Heart left ventricle (tissue), 16 donors: Measurements from ENCODE around the gene ISG15. TPM values are rescaled to one million over a fixed set of nuclear protein-coding genes. Genes with fewer than 3 reads are reported as not detected.

Source experiments
- ATAC-seq, 4 donors: fragments of 200-7000 bp; cut with Tn5 transposase; one replicate each; pipeline ENCODE4 v1.9.1; 2020 to 2022; ENCODE audit warnings: moderate library complexity in 4 of 4, mild to moderate bottlenecking in 3 of 4, moderate number of reproducible peaks in 1 of 4
- DNase-seq, 5 donors: peaks; one replicate each; pipeline ENCODE4 v3.0.0-alpha.2; 2020
- H3K27ac ChIP-seq, 12 donors: fragments of 200-600 bp; sonication (generic) in 4 of 12; one replicate each; pipeline versions ENCODE4 v1.5.0 to v1.8.0; 2016 to 2022; ENCODE audit warnings: mild to moderate bottlenecking in 2 of 12
- H3K27me3 ChIP-seq, 9 donors: fragments of 200-600 bp; sonication (generic) in 2 of 9; one replicate each; pipeline versions ENCODE4 v1.5.1 to v1.8.0; 2016 to 2022; ENCODE audit warnings: mild to moderate bottlenecking in 3 of 9
- H3K36me3 ChIP-seq, 9 donors: fragments of 200-600 bp; sonication (generic) in 2 of 9; one replicate each; pipeline versions ENCODE4 v1.5.0 to v1.8.0; 2018 to 2022; ENCODE audit warnings: mild to moderate bottlenecking in 2 of 9
- H3K4me1 ChIP-seq, 12 donors: fragments of 200-600 bp; sonication (generic) in 4 of 12; one replicate each; pipeline versions ENCODE4 v1.5.0 to v1.8.0; 2016 to 2022; ENCODE audit warnings: mild to moderate bottlenecking in 3 of 12
- H3K4me3 ChIP-seq, 12 donors: fragments of 200-600 bp; sonication (generic) in 4 of 12; one replicate each; pipeline versions ENCODE4 v1.5.0 to v1.8.0; 2017 to 2022; ENCODE audit warnings: mild to moderate bottlenecking in 9 of 12, moderate library complexity in 4 of 12
- H3K9me3 ChIP-seq, 12 donors: fragments of 200-600 bp; sonication (generic) in 4 of 12; one replicate each; pipeline versions ENCODE4 v1.5.0 to v1.8.0; 2016 to 2022; ENCODE audit warnings: mild to moderate bottlenecking in 1 of 12
- POLR2A ChIP-seq, 2 donors: fragments of 450-650 bp; IDR thresholded peaks; one replicate each; pipeline ENCODE4 v1.6.1; 2017; ENCODE audit warnings: antibody characterized with exemption in 2 of 2, mild to moderate bottlenecking in 2 of 2, moderate library complexity in 2 of 2
- WGBS, 4 donors: extraction: QIAGEN DNeasy Blood & Tissue Kit in 2 of 4; methylation state at CpG; one replicate each; pipeline versions ENCODE4 v1.1.5 to v1.1.7; 2013 to 2018; 5-methylcytosine and 5-hydroxymethylcytosine counted together
- intact Hi-C, 10 donors: fragments of 100-400 bp; cut with DNase I; formaldehyde crosslinking; loops; one replicate each; pipeline versions ENCODE4 v1.11.1 to v1.14.2; 2022
- polyA plus RNA-seq, 2 donors: library from polyadenylated mRNA; stranded (reverse); fragments of 200-250 nt; gene quantifications; one replicate each; pipeline ENCODE4 v1.2.3, GENCODE V29; 2013
- total RNA-seq, 9 donors: library from RNA; depleted of rRNA in 2 of 9; stranded (reverse); fragments of >200 nt in 2 of 9; fragmentation: NEBNext Ultra II Directional in 3 of 9; extraction: Animal tissue kit (Norgen Biotek cat#: 25700) in 3 of 9; gene quantifications; one replicate each; pipeline versions ENCODE4 v1.1.0 to v1.2.4, GENCODE V29; 2016 to 2023
- TF ChIP-seq, protein P1 (sequence below), 12 donors: fragments of 200-600 bp; sonication (generic) in 4 of 12; IDR thresholded peaks; one replicate each; pipeline versions ENCODE4 v1.5.0 to v1.8.0; 2018 to 2022; ENCODE audit warnings: antibody characterized with exemption in 12 of 12, mild to moderate bottlenecking in 5 of 12
- donor health status: ischemic (EF 13 %, LVEDD 7.1; RV severe dilation, severe dysfunction).
- donor health status: healthy with polysubstance abuse.
- donor health status: DM: no; HTN: yes; CAD: no.
- donor health status: DM: no; HTN: no; CAD: no.
- donor health status: ischemic (EF 25% LVEDD 6.9; RV normal size, moderate dysfunction).
- donor health status: ischemic (EF 25% LVEDD 5.7; RV mildly dilated, moderate dysfunction).
- donor health status: healthy.
- donor health status: DM: yes; HTN: yes; CAD: no.
- donor health status: ischemic (EF 35%, LVEDD 5.7; RV mildly dilated, moderate dysfunction).
- donor health status: nonischemic (EF 11% LVEDD 7.7; RV severe dilation, severe dysfunction).
- donor health status: DM: yes; HTN: yes; CAD: no.
- donor health status: PGD.
- donor health status: ischemic (EF 29% LVEDD 5.4; RV normal size, mild dysfunction).
- donor health status: nonischemic (EF 23%, LVEDD 6.1; RV moderate dilation, normal function).

Gene ISG15
- total and polyA plus RNA-seq, 11 donors = 17.0 to 189 (median 34.4) TPM

DNA sequence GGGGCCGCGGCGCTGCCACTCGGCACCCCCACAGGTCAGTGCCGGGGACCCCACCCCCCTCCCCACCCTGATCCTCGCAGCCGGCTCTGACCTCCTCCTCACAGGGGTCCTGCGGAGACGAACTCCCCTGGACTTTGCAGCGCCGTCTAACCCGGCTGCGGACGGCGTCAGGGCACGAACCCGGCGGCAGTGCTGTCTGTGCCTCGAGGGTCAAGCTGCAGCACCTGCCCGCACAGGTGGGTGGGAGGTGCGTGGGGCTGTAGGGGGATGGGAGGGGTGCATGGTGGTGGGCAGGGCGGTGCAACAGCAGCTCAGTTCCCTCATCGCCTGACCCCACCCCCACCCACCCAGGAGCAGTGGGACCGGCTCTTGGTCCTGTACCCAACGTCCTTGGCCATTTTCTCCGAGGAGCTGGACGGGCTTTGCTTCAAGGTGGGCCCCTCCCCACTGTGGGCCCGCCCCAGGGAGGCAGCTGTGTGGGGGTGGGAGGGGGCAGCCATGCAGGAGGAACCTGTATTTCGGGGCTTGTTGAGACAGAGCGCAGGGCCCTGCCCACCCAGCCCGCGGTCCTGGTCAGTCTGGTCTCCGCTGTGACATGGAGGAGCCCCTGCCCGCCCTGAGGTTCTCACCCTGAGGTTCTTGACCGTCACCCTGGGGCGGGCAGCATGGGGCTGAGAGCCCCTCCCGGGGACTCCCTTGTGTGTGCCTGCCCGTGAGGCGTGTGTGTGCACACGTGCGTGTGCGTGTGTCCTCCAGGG, 42.1 kb upstream of the ISG15 start:
- ATAC-seq = peak in 1 of 4 donors; percentile 0

DNA sequence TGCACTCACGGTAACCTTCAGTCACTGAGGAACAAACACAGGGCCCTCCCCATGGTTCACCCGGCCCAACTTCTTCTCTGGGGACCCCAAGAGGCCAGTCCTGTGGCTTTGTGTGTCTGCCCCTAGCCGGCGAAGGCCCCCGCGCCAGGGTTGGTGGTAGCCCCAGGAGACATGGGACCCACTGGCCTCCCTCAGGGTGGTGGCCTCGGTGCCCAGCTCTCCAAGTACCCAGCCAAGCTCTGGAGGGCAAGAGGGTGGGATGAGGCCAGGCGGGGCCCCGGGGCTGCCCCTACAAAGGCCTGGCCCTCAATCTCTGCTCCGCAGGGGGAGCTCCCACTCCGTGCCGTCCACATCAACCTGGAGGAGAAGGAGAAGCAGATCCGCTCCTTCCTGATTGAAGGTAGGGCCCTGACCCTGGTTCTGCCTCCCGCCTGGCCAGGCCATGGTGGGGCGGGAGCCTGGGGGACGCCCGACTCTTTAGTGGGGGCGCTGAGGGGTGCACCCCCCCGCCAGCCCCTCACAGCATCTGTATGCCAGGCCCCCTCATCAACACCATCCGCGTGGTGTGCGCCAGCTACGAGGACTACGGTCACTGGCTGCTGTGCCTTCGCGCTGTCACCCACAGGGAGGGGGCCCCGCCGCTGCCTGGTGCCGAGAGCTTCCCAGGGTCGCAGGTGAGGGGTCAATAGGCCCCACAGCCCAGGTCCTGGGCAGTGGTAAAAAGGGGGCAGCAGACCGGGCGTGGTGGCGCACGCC, 41.4 kb upstream of the ISG15 start:
- WGBS, 4 donors = 75 to 80% (median 77%) methylated on average over 20 to 34 of the region's 34 CpGs
- TF ChIP-seq, protein P1, sequence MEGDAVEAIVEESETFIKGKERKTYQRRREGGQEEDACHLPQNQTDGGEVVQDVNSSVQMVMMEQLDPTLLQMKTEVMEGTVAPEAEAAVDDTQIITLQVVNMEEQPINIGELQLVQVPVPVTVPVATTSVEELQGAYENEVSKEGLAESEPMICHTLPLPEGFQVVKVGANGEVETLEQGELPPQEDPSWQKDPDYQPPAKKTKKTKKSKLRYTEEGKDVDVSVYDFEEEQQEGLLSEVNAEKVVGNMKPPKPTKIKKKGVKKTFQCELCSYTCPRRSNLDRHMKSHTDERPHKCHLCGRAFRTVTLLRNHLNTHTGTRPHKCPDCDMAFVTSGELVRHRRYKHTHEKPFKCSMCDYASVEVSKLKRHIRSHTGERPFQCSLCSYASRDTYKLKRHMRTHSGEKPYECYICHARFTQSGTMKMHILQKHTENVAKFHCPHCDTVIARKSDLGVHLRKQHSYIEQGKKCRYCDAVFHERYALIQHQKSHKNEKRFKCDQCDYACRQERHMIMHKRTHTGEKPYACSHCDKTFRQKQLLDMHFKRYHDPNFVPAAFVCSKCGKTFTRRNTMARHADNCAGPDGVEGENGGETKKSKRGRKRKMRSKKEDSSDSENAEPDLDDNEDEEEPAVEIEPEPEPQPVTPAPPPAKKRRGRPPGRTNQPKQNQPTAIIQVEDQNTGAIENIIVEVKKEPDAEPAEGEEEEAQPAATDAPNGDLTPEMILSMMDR (IDR thresholded peaks at IDR 0.05) = no peak
- TF ChIP-seq POLR2A (IDR thresholded peaks at IDR 0.05) = no peak
- Histone ChIP-seq H3K4me1 (peaks cover 0 to 46% (median 13%) of the 10 kb centered on the region in 12 donors), H3K4me3 (no peak overlapping the region), H3K36me3 (no peaks in the 10 kb centered on the region), H3K9me3 (no peaks in the 10 kb centered on the region), H3K27me3 (peaks cover 0 to 71% (median 46%) of the 10 kb centered on the region in 9 donors), H3K27ac (no peak overlapping the region)
- intact Hi-C loops = loop anchor here in 1 of 10 donors (10.0 kb wide), 1 partner anchor 523 kb away; no protein-coding TSS in a partner anchor
- ATAC-seq = peak in 3 of 4 donors; percentile 1 to 3 (median 2)
- peak in 4 of 5 donors; percentile 12 to 31 (median 20) for DNase-seq

More for the DNA sequence above, 42.1 kb upstream of the ISG15 start:
- Histone ChIP-seq H3K9me3 (no peaks in the 10 kb centered on the region), H3K36me3 (no peaks in the 10 kb centered on the region), H3K4me1 (peaks cover 4 to 51% (median 17%) of the 10 kb centered on the region in 12 donors), H3K27ac (no peak overlapping the region), H3K27me3 (peaks cover 0 to 68% (median 46%) of the 10 kb centered on the region in 9 donors), H3K4me3 (no peak overlapping the region)
- DNase-seq = peak in 3 of 5 donors; percentile 7 to 25 (median 17)
- WGBS, 4 donors = 36 to 89% (median 47%) methylated on average over 7 to 42 of the region's 42 CpGs
- no peak for TF ChIP-seq POLR2A (IDR thresholded peaks at IDR 0.05)
- TF ChIP-seq, protein P1 (IDR thresholded peaks at IDR 0.05) = no peak
- intact Hi-C loops = loop anchor here in 1 of 10 donors (10.0 kb wide), 1 partner anchor 524 kb away; no protein-coding TSS in a partner anchor

DNA sequence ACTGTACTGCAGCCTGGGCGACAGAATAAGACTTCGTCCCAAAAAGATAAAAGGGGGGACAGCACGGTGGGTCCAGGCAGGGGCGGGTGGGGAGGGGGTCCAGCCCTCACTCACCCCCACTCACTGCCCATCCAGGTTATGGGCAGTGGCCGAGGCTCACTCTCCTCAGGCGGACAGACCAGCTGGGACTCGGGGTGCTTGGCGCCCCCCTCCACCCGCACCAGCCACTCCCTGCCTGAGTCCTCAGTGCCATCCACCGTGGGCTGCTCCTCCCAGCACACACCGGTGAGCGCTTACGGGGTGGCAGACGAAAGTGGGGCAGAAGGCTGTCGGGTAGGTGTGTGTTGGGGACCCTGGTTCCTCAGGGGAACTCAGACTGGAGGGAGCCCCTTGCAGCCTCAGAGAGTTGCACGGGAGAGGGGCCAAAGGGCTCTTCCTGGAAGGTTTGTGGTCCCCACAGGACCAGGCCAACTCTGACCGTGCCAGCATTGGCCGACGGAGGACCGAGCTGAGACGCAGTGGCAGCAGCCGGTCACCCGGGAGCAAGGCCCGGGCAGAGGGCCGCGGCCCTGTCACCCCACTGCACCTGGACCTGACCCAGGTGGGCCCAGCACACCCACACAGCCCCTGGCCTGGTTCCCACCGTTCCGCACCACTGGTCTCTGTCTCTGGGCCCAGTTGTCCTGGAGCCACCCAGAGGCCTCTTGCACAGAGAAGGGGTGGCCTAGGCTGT, 40.4 kb upstream of the ISG15 start:
- peaks cover 0 to 41% (median 9%) of the 10 kb centered on the region in 12 donors for H3K4me1 ChIP-seq
- peak overlapping the region in 2 of 12 donors; percentile 39 to 47 for H3K27ac ChIP-seq
- 58 to 76% (median 63%) methylated on average over 26 to 28 of the region's 28 CpGs for WGBS, 4 donors
- no peak overlapping the region for H3K4me3 ChIP-seq
- no peaks in the 10 kb centered on the region for H3K9me3 ChIP-seq
- DNase-seq (peak in 3 of 5 donors; percentile 20 to 44 (median 42)), ATAC-seq (peak; percentile 4 to 25 (median 11))
- TF ChIP-seq, protein P1 (IDR thresholded peaks at IDR 0.05) = no peak
- no peak for TF ChIP-seq POLR2A (IDR thresholded peaks at IDR 0.05)
- H3K27me3 ChIP-seq = peaks cover 0 to 69% (median 41%) of the 10 kb centered on the region in 9 donors
- no peaks in the 10 kb centered on the region for H3K36me3 ChIP-seq
- intact Hi-C loops = loop anchor here in 1 of 10 donors (10.0 kb wide), 1 partner anchor 522 kb away; no protein-coding TSS in a partner anchor
